ENCODE data around the gene TMEM61.

The TMEM61 gene

DNA sequence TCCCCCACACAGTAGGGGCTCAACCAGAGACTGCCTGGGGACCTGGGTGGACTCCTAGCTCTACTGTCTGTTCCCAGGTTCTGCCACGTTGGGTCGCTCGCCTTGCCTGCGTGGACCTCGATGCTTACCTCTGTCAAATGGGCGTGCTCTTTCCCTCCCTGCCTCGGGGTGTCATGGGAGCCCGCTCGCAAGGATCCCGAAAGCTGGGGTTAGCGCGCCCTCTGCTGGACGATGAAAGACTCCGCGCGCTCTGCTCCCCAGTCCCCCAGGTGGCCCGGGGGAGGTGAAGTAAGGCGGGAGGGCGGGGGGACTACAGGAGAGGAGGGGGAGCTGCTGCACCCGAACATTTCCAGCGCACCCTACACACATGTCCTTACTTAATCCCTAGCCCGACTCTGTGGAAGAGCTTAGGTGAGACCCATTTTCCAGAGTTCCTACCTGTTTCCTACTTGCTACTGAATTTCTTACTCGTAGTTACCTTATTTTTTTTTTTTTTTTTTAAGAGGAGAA is 16.0 kb downstream of the TMEM61 start:
- peaks cover 15% of the 10 kb centered on the region for H3K27me3 ChIP-seq (ENCODE audit: low read depth, low read length)
- H3K27ac ChIP-seq (ENCODE audit: low read length) = no peak overlapping the region

GRCh38 chr1:54996869-54997710 is 16.7 kb downstream of the TMEM61 start:
- Histone ChIP-seq H3K4me3 (ENCODE audit: low read depth in 1 of 2, low read length in 2 of 2) (no peak overlapping the region), H3K4me1 (ENCODE audit: control insufficient read depth in 1 of 2, insufficient read depth in 2 of 2, low read length in 2 of 2) (peaks cover 0 to 15% of the 10 kb centered on the region in 2 donors), H3K27ac (ENCODE audit: low read length) (no peak overlapping the region), H3K9me3 (ENCODE audit: control insufficient read depth in 1 of 2, low read length in 2 of 2) (no peaks in the 10 kb centered on the region), H3K27me3 (ENCODE audit: low read depth, low read length) (peaks cover 15% of the 10 kb centered on the region), H3K36me3 (ENCODE audit: control insufficient read depth in 1 of 2, insufficient read depth in 2 of 2, low read length in 2 of 2) (no peaks in the 10 kb centered on the region)

More for the DNA sequence above, 16.0 kb downstream of the TMEM61 start:
- H3K36me3 ChIP-seq (ENCODE audit: control insufficient read depth in 1 of 2, insufficient read depth in 2 of 2, low read length in 2 of 2) = no peaks in the 10 kb centered on the region
- H3K4me1 ChIP-seq (ENCODE audit: control insufficient read depth in 1 of 2, insufficient read depth in 2 of 2, low read length in 2 of 2) = peaks cover 0 to 15% of the 10 kb centered on the region in 2 donors
- no peaks in the 10 kb centered on the region for H3K9me3 ChIP-seq (ENCODE audit: control insufficient read depth in 1 of 2, low read length in 2 of 2)
- H3K4me3 ChIP-seq (ENCODE audit: low read depth in 1 of 2, low read length in 2 of 2) = no peak overlapping the region

GRCh38 chr1:54997711-54997986 is 17.2 kb downstream of the TMEM61 start:
- H3K4me1 ChIP-seq (ENCODE audit: control insufficient read depth in 1 of 2, insufficient read depth in 2 of 2, low read length in 2 of 2) = peaks cover 0 to 15% of the 10 kb centered on the region in 2 donors

DNA sequence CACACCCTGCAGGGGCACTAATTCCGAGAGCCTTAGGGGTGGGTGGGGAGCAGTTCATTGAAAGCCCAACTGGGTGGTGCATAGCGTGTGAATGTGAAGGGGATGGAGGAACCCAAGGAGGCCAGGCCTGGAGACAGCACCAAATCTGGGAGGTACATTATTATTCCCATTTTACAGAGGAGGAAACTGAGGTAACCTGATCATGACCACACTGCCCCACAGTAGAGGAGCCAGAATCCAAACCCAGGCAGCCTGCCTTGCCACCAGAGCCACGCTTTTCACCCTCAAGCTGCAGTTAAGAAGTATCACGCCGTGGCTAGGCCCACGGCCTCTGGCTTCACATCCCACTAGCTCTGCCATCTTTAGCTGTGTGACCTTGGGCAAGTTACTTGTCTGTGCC is 17.7 kb downstream of the TMEM61 start:
- Histone ChIP-seq H3K27ac (ENCODE audit: low read length) (no peak overlapping the region), H3K36me3 (ENCODE audit: control insufficient read depth in 1 of 2, insufficient read depth in 2 of 2, low read length in 2 of 2) (no peaks in the 10 kb centered on the region), H3K4me3 (ENCODE audit: low read depth in 1 of 2, low read length in 2 of 2) (no peak overlapping the region), H3K9me3 (ENCODE audit: control insufficient read depth in 1 of 2, low read length in 2 of 2) (no peaks in the 10 kb centered on the region), H3K4me1 (ENCODE audit: control insufficient read depth in 1 of 2, insufficient read depth in 2 of 2, low read length in 2 of 2) (peaks cover 0 to 15% of the 10 kb centered on the region in 2 donors), H3K27me3 (ENCODE audit: low read depth, low read length) (peaks cover 15% of the 10 kb centered on the region)

More at GRCh38 chr1:54997711-54997986, 17.2 kb downstream of the TMEM61 start:
- Histone ChIP-seq H3K27me3 (ENCODE audit: low read depth, low read length) (peaks cover 15% of the 10 kb centered on the region), H3K4me3 (ENCODE audit: low read depth in 1 of 2, low read length in 2 of 2) (no peak overlapping the region), H3K9me3 (ENCODE audit: control insufficient read depth in 1 of 2, low read length in 2 of 2) (no peaks in the 10 kb centered on the region), H3K27ac (ENCODE audit: low read length) (no peak overlapping the region), H3K36me3 (ENCODE audit: control insufficient read depth in 1 of 2, insufficient read depth in 2 of 2, low read length in 2 of 2) (no peaks in the 10 kb centered on the region)

DNA sequence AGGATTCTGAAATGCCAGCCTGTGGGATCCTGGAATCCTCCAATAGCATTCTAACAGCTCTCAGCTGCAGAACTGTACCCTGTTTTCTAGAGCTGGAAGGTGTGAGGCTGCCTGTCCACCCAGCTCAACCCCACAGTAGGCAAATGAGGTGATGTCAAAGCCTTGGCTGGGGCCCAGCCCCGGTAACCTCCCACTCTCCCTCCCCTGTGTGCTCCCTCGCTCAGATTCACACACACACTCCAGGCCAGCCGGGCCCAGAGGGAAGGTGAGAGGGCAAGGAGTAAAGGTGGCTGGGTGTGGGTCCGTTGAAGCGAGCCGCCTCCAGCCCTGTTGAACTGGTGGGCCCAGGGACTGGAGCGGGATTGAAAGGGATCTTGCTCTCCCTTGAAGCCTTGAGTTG is 18.2 kb downstream of the TMEM61 start, which contains the start of gene BSND:
Gene BSND (plus strand): TSS at position 257 of the 400 bp plus-strand sequence. CDS start 254 bp downstream, outside the sequence.
- no peak within 1 kb of the TSS for H3K27ac ChIP-seq (ENCODE audit: low read length)
- no peak within 1 kb of the TSS for H3K4me3 ChIP-seq (ENCODE audit: low read depth in 1 of 2, low read length in 2 of 2)
- peaks cover 0 to 15% of the 10 kb centered on the region in 2 donors for H3K4me1 ChIP-seq (ENCODE audit: control insufficient read depth in 1 of 2, insufficient read depth in 2 of 2, low read length in 2 of 2)
- H3K9me3 ChIP-seq (ENCODE audit: control insufficient read depth in 1 of 2, low read length in 2 of 2) = no peaks in the 10 kb centered on the region
- H3K36me3 ChIP-seq (ENCODE audit: control insufficient read depth in 1 of 2, insufficient read depth in 2 of 2, low read length in 2 of 2) = no peaks in the 10 kb centered on the region
- peaks cover 15% of the 10 kb centered on the region for H3K27me3 ChIP-seq (ENCODE audit: low read depth, low read length)

GRCh38 chr1:55000110-55001085 is 20.0 kb downstream of the TMEM61 start:
- Histone ChIP-seq H3K27ac (ENCODE audit: low read length) (no peak overlapping the region), H3K27me3 (ENCODE audit: low read depth, low read length) (peaks cover 15% of the 10 kb centered on the region), H3K4me3 (ENCODE audit: low read depth in 1 of 2, low read length in 2 of 2) (no peak overlapping the region), H3K36me3 (ENCODE audit: control insufficient read depth in 1 of 2, insufficient read depth in 2 of 2, low read length in 2 of 2) (no peaks in the 10 kb centered on the region), H3K4me1 (ENCODE audit: control insufficient read depth in 1 of 2, insufficient read depth in 2 of 2, low read length in 2 of 2) (peaks cover 0 to 14% of the 10 kb centered on the region in 2 donors), H3K9me3 (ENCODE audit: control insufficient read depth in 1 of 2, low read length in 2 of 2) (no peaks in the 10 kb centered on the region)

DNA sequence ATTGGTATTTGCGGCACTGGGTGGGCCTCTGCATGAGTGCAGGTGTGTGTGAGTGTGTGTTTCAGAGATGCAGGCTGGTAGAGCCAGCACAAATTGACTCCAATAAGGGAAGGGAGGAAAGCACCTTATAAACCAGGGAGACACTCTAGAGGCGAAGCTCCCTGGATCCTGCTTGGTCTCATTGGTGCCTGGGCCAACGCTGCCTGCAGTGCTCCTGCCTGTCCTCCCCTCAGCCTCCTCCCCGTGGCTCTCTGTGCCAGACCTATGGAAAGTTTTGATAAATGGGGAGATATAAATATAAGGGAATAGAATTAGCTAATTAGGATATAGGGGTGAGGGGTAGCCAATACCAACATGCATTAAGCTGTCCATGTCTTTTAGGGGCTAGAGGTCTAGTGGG is 20.9 kb downstream of the TMEM61 start:
- Histone ChIP-seq H3K36me3 (ENCODE audit: control insufficient read depth in 1 of 2, insufficient read depth in 2 of 2, low read length in 2 of 2) (no peaks in the 10 kb centered on the region), H3K27me3 (ENCODE audit: low read depth, low read length) (peaks cover 8% of the 10 kb centered on the region), H3K27ac (ENCODE audit: low read length) (no peak overlapping the region), H3K4me3 (ENCODE audit: low read depth in 1 of 2, low read length in 2 of 2) (no peak overlapping the region), H3K9me3 (ENCODE audit: control insufficient read depth in 1 of 2, low read length in 2 of 2) (no peaks in the 10 kb centered on the region), H3K4me1 (ENCODE audit: control insufficient read depth in 1 of 2, insufficient read depth in 2 of 2, low read length in 2 of 2) (peaks cover 0 to 8% of the 10 kb centered on the region in 2 donors)

- H3K27me3 ChIP-seq (ENCODE audit: low read depth, low read length) = no peaks in the 10 kb centered on the region
- H3K4me1 ChIP-seq (ENCODE audit: control insufficient read depth in 1 of 2, insufficient read depth in 2 of 2, low read length in 2 of 2) = no peaks in the 10 kb centered on the region
These were observed 22.3 kb downstream of the TMEM61 start for GRCh38 chr1:55002686-55003085.

DNA sequence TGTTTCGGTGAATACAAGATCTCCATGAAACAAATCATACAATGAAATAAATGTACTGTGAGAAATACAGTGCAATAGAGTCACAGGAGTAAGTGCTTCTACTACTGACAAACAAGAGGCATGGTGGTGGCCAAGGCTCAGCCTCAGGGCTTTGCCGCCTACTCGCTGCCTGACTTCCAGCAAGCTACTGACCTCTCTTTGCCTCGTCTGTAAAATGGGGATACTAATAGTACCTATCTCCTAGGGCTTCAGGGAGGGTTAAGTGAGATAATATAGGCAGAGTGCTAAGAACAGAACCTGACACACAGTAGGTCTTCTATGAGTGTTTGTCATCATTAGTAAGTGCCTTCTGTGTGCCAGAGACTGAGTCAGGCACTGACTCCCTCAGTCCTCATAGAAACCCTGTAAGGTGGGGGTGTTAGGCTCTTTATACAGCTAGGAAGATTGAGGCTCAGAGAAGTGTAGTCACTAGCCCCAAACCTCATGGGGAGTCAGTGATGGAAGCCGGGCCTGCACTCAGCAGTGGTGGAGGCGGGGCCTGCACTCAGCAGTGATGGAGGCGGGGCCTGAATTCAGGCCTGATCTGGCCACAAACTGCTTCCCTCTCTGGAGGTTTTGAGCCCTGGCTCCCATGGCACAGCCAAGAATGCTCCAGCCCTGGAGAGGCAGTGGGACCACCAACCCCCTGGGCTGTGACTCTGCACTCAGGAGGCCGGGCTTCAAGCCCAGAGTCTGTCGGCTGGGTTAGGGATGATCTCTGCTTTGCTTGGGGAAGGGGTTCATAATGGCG is 25.1 kb downstream of the TMEM61 start:
- Histone ChIP-seq H3K27me3 (ENCODE audit: low read depth, low read length) (no peaks in the 10 kb centered on the region), H3K4me3 (ENCODE audit: low read depth in 1 of 2, low read length in 2 of 2) (no peak overlapping the region), H3K4me1 (ENCODE audit: control insufficient read depth in 1 of 2, insufficient read depth in 2 of 2, low read length in 2 of 2) (no peaks in the 10 kb centered on the region), H3K36me3 (ENCODE audit: control insufficient read depth in 1 of 2, insufficient read depth in 2 of 2, low read length in 2 of 2) (no peaks in the 10 kb centered on the region), H3K27ac (ENCODE audit: low read length) (no peak overlapping the region), H3K9me3 (ENCODE audit: control insufficient read depth in 1 of 2, low read length in 2 of 2) (no peaks in the 10 kb centered on the region)

More at GRCh38 chr1:55002686-55003085, 22.3 kb downstream of the TMEM61 start:
- H3K4me3 ChIP-seq (ENCODE audit: low read depth in 1 of 2, low read length in 2 of 2) = no peak overlapping the region
- no peaks in the 10 kb centered on the region for H3K36me3 ChIP-seq (ENCODE audit: control insufficient read depth in 1 of 2, insufficient read depth in 2 of 2, low read length in 2 of 2)
- no peaks in the 10 kb centered on the region for H3K9me3 ChIP-seq (ENCODE audit: control insufficient read depth in 1 of 2, low read length in 2 of 2)
- H3K27ac ChIP-seq (ENCODE audit: low read length) = no peak overlapping the region

- Histone ChIP-seq H3K9me3 (ENCODE audit: control insufficient read depth in 1 of 2, low read length in 2 of 2) (no peaks in the 10 kb centered on the region), H3K4me1 (ENCODE audit: control insufficient read depth in 1 of 2, insufficient read depth in 2 of 2, low read length in 2 of 2) (no peaks in the 10 kb centered on the region), H3K27me3 (ENCODE audit: low read depth, low read length) (no peaks in the 10 kb centered on the region), H3K36me3 (ENCODE audit: control insufficient read depth in 1 of 2, insufficient read depth in 2 of 2, low read length in 2 of 2) (no peaks in the 10 kb centered on the region), H3K27ac (ENCODE audit: low read length) (no peak overlapping the region), H3K4me3 (ENCODE audit: low read depth in 1 of 2, low read length in 2 of 2) (no peak overlapping the region)
These were observed 26.5 kb downstream of the TMEM61 start for GRCh38 chr1:55006931-55007330.

Measured in muscle layer of duodenum (tissue), 2 donors.